Activated naive CD8-positive, alpha-beta T cell treated with anti-CD3 and anti-CD28 coated beads for 36 hours (primary cell): ENCODE results near the gene THSD4. TPM values are rescaled to one million over a fixed set of nuclear protein-coding genes. Genes with fewer than 3 reads are reported as not detected.

Source experiments
- DNase-seq: peaks from one replicate; pipeline ENCODE4 v3.0.0; 2021
- H3K27ac Mint-ChIP-seq: one replicate; pipeline ENCODE4 v1.8.0; 2022; ENCODE audit warnings: mild to moderate bottlenecking, moderate library complexity, mixed read lengths
- H3K27me3 Mint-ChIP-seq: one replicate; pipeline ENCODE4 v1.8.0; 2022; ENCODE audit warnings: mild to moderate bottlenecking, mixed read lengths
- H3K36me3 Mint-ChIP-seq: one replicate; pipeline ENCODE4 v1.8.0; 2021; ENCODE audit warnings: mild to moderate bottlenecking, mixed read lengths
- H3K4me1 Mint-ChIP-seq: one replicate; pipeline ENCODE4 v1.8.0; 2021; ENCODE audit warnings: mixed read lengths
- H3K4me3 Mint-ChIP-seq: one replicate; pipeline ENCODE4 v1.8.0; 2022; ENCODE audit warnings: mild to moderate bottlenecking, moderate library complexity, mixed read lengths
- H3K9me3 Mint-ChIP-seq: one replicate; pipeline ENCODE4 v1.8.0; 2022; ENCODE audit warnings: mixed read lengths
- total RNA-seq, 2 experiments: library from RNA; stranded (reverse); gene quantifications; one replicate each; pipeline ENCODE4 v1.2.3, GENCODE V29; 2021

The THSD4 gene
- total RNA-seq, 2 experiments from 2014 or later: not detected

GRCh38 chr15:71110405-71111180 lies 4.7 kb upstream of the THSD4 start:
- DNase-seq: no peak
- Mint-ChIP-seq H3K27me3 (peaks cover 30% of the 10 kb centered on the region), H3K4me3 (no peak overlapping the region), H3K36me3 (no peaks in the 10 kb centered on the region), H3K4me1 (peaks cover 3% of the 10 kb centered on the region), H3K9me3 (no peaks in the 10 kb centered on the region), H3K27ac (no peak overlapping the region)

GRCh38 chr15:71111181-71111565 lies 4.1 kb upstream of the THSD4 start:
- H3K9me3 Mint-ChIP-seq: no peaks in the 10 kb centered on the region
- DNase-seq: no peak
- peaks cover 30% of the 10 kb centered on the region for H3K27me3 Mint-ChIP-seq
- H3K4me1 Mint-ChIP-seq: peaks cover 3% of the 10 kb centered on the region
- no peak overlapping the region for H3K27ac Mint-ChIP-seq
- no peak overlapping the region for H3K4me3 Mint-ChIP-seq
- no peaks in the 10 kb centered on the region for H3K36me3 Mint-ChIP-seq

GRCh38 chr15:71111950-71112349 lies 3.3 kb upstream of the THSD4 start:
- H3K4me3 Mint-ChIP-seq: no peak overlapping the region
- H3K36me3 Mint-ChIP-seq: no peaks in the 10 kb centered on the region
- H3K27ac Mint-ChIP-seq: no peak overlapping the region
- no peaks in the 10 kb centered on the region for H3K9me3 Mint-ChIP-seq
- DNase-seq: no peak
- H3K27me3 Mint-ChIP-seq: peaks cover 37% of the 10 kb centered on the region
- H3K4me1 Mint-ChIP-seq: peaks cover 5% of the 10 kb centered on the region

- DNase-seq: no peak
- Mint-ChIP-seq H3K9me3 (no peaks in the 10 kb centered on the region), H3K36me3 (no peaks in the 10 kb centered on the region), H3K4me1 (peaks cover 5% of the 10 kb centered on the region), H3K27me3 (peaks cover 42% of the 10 kb centered on the region), H3K4me3 (no peak overlapping the region), H3K27ac (no peak overlapping the region)
Measured at GRCh38 chr15:71112429-71112828, 2.8 kb upstream of the THSD4 start.

GRCh38 chr15:71114066-71114680 lies 1.1 kb upstream of the THSD4 start:
- Mint-ChIP-seq H3K4me1 (peaks cover 5% of the 10 kb centered on the region), H3K4me3 (no peak overlapping the region), H3K27ac (no peak overlapping the region), H3K27me3 (peaks cover 58% of the 10 kb centered on the region), H3K36me3 (no peaks in the 10 kb centered on the region), H3K9me3 (no peaks in the 10 kb centered on the region)
- DNase-seq: no peak

- H3K9me3 Mint-ChIP-seq: no peaks in the 10 kb centered on the region
- peak overlapping the region; percentile 51 for H3K4me3 Mint-ChIP-seq
- DNase-seq: peak; percentile 5
- H3K27ac Mint-ChIP-seq: no peak overlapping the region
- no peaks in the 10 kb centered on the region for H3K36me3 Mint-ChIP-seq
- H3K4me1 Mint-ChIP-seq: peaks cover 5% of the 10 kb centered on the region
- H3K27me3 Mint-ChIP-seq: peaks cover 60% of the 10 kb centered on the region
Measured at GRCh38 chr15:71115567-71116351, 488 bp downstream of the THSD4 start.

- Mint-ChIP-seq H3K27me3 (peaks cover 61% of the 10 kb centered on the region), H3K4me3 (peak overlapping the region; percentile 51), H3K9me3 (no peaks in the 10 kb centered on the region), H3K27ac (no peak overlapping the region), H3K4me1 (peaks cover 5% of the 10 kb centered on the region), H3K36me3 (no peaks in the 10 kb centered on the region)
- no peak for DNase-seq
Measured at GRCh38 chr15:71116366-71116765, 1.1 kb downstream of the THSD4 start.

- Mint-ChIP-seq H3K4me1 (peaks cover 5% of the 10 kb centered on the region), H3K27me3 (peaks cover 66% of the 10 kb centered on the region), H3K27ac (no peak overlapping the region), H3K4me3 (no peak overlapping the region), H3K9me3 (no peaks in the 10 kb centered on the region), H3K36me3 (no peaks in the 10 kb centered on the region)
- DNase-seq: no peak
Measured at GRCh38 chr15:71116942-71117341, 1.7 kb downstream of the THSD4 start.

GRCh38 chr15:71117714-71118305 lies 2.5 kb downstream of the THSD4 start:
- H3K4me1 Mint-ChIP-seq: peaks cover 5% of the 10 kb centered on the region
- H3K9me3 Mint-ChIP-seq: no peaks in the 10 kb centered on the region
- H3K27me3 Mint-ChIP-seq: peaks cover 70% of the 10 kb centered on the region
- H3K36me3 Mint-ChIP-seq: no peaks in the 10 kb centered on the region
- DNase-seq: no peak
- no peak overlapping the region for H3K27ac Mint-ChIP-seq
- no peak overlapping the region for H3K4me3 Mint-ChIP-seq

- peaks cover 5% of the 10 kb centered on the region for H3K4me1 Mint-ChIP-seq
- peaks cover 72% of the 10 kb centered on the region for H3K27me3 Mint-ChIP-seq
- H3K4me3 Mint-ChIP-seq: no peak overlapping the region
- no peak for DNase-seq
- H3K27ac Mint-ChIP-seq: no peak overlapping the region
- H3K9me3 Mint-ChIP-seq: no peaks in the 10 kb centered on the region
- H3K36me3 Mint-ChIP-seq: no peaks in the 10 kb centered on the region
Measured at GRCh38 chr15:71118345-71118744, 3.1 kb downstream of the THSD4 start.

- DNase-seq: no peak
- peaks cover 65% of the 10 kb centered on the region for H3K27me3 Mint-ChIP-seq
- no peaks in the 10 kb centered on the region for H3K36me3 Mint-ChIP-seq
- no peak overlapping the region for H3K27ac Mint-ChIP-seq
- no peak overlapping the region for H3K4me3 Mint-ChIP-seq
- no peaks in the 10 kb centered on the region for H3K9me3 Mint-ChIP-seq
- peaks cover 5% of the 10 kb centered on the region for H3K4me1 Mint-ChIP-seq
Measured at GRCh38 chr15:71118881-71119632, 3.8 kb downstream of the THSD4 start.

GRCh38 chr15:71120428-71120944 lies 5.2 kb downstream of the THSD4 start:
- DNase-seq: no peak
- Mint-ChIP-seq H3K27ac (no peak overlapping the region), H3K9me3 (no peaks in the 10 kb centered on the region), H3K36me3 (no peaks in the 10 kb centered on the region), H3K4me3 (no peak overlapping the region), H3K27me3 (peaks cover 51% of the 10 kb centered on the region), H3K4me1 (peaks cover 2% of the 10 kb centered on the region)

GRCh38 chr15:71121442-71121841 lies 6.2 kb downstream of the THSD4 start:
- H3K4me1 Mint-ChIP-seq: peaks cover under 1% of the 10 kb centered on the region
- H3K27me3 Mint-ChIP-seq: peaks cover 43% of the 10 kb centered on the region
- no peak overlapping the region for H3K4me3 Mint-ChIP-seq
- H3K27ac Mint-ChIP-seq: no peak overlapping the region
- no peak for DNase-seq
- H3K36me3 Mint-ChIP-seq: no peaks in the 10 kb centered on the region
- H3K9me3 Mint-ChIP-seq: no peaks in the 10 kb centered on the region
